Activated CD4-positive, alpha-beta T cell treated with anti-CD3 and anti-CD28 coated beads for 4 hours (primary cell): ENCODE measurements around the gene UBE2F.
"Not testable (repeated sequence)": the region's sequence is repeated elsewhere in the genome, so short reads cannot be mapped to it uniquely, and the experiment has no call there.

Experiments
- DNase-seq, 2 donors: peaks; one replicate each; pipeline ENCODE4 v3.0.0-alpha.2; 2020

The UBE2F gene

DNA sequence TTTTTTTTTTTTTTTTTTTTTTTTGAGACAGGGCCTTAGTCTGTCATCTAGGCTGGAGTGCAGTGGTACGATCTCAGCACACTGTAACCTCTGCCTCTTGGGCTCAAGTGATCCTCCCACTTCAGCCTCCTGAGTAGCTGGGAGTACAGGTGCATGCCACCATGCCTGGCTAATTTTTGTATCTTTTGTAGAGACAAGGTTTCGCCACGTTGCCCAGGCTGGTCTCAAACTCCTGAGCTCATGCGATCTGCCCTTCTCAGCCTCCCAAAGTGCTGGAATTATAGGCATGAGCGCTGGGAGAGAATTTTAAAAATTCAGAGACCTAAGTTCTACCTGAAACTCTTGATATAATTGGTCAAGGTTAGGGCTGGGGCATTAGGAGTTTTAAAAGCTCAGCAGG is 14.8 kb downstream of the UBE2F start:
- not testable (repeated sequence) for DNase-seq

DNA sequence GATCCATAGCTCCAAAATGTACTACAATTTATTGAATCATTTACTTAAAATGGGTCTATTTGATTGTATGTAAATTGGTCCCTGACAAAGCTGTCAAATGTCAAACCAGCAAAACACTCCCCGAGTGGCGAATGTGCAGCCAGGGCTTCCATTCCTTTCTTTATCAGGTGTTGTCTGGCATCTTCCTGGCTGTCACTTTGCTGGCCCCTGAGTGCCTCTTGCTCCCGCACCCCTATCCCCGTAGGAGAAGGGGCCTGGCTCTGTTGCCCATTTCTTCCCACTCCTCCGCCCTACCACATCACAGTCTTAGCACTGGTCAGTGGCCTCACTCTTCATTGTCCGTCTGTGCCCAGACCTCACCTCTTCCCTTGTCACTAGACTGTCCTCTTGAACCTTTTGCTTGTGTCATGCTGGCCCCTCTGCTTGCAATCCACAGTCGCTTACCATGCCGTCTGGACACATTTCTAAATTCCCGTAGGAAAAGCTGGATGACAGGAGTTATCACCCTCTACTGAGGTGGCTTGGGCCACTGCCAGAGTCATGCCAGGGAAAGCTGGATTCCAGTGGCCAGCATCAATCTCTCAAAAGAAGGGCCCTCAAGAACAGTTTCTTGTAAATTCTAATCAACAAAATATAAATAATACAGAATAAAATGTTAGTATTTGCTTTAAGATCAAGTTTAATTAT is 15.4 kb downstream of the UBE2F start:
- no peak for DNase-seq

- no peak for DNase-seq
These were observed 17.1 kb downstream of the UBE2F start for GRCh38 chr2:237983922-237984321.

- DNase-seq, result no peak
These were observed 20.5 kb downstream of the UBE2F start for GRCh38 chr2:237987268-237987667.

- no peak for DNase-seq
These were observed 26.9 kb downstream of the UBE2F start for GRCh38 chr2:237993701-237994100.

DNA sequence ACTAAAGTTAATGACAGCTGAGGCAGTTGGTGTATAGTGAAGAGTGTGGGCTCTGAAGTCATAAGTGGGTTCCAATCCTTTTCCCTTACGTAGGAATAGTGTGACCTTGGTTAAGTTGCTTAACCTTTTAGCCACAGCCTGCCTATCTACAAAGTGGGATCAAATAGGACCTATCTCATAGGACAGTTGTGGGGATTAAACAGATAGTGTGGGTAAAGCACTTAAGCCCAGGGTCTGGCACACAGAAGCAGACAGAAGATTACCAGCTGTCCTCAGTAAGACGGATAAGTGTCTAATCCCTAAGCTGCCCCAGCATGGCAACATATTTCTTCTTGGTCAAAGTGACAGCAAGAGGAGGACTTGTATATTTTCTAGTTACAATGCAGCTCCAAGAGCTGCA is 28.2 kb downstream of the UBE2F start:
- DNase-seq, result no peak

GRCh38 chr2:237996021-237996593 is 29.3 kb downstream of the UBE2F start:
- no peak for DNase-seq

DNA sequence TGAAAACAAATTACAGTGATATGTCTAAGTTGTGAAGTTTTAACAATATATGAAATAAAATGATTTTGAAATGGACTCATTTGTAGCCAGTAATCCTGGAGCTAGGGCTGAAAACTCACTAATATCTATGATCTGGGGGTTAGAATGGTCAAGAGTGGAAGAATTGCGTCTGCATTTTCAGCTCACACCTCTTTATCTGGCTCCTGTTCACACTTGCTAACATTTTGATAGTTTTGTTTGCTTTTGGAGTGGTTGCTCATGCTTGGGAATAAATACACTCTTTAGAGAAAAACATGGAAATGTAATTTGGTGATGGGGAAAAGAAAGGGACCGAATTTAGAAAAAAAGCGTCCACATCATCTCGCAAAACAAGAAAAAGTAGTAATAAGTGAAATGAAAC is 30.7 kb downstream of the UBE2F start:
- DNase-seq, result no peak

GRCh38 chr2:237998530-237998929 is 31.7 kb downstream of the UBE2F start:
- DNase-seq, result peak; percentile 13 to 38

GRCh38 chr2:238003234-238004031 is 36.6 kb downstream of the UBE2F start:
- peak; percentile 14 to 15 for DNase-seq

DNA sequence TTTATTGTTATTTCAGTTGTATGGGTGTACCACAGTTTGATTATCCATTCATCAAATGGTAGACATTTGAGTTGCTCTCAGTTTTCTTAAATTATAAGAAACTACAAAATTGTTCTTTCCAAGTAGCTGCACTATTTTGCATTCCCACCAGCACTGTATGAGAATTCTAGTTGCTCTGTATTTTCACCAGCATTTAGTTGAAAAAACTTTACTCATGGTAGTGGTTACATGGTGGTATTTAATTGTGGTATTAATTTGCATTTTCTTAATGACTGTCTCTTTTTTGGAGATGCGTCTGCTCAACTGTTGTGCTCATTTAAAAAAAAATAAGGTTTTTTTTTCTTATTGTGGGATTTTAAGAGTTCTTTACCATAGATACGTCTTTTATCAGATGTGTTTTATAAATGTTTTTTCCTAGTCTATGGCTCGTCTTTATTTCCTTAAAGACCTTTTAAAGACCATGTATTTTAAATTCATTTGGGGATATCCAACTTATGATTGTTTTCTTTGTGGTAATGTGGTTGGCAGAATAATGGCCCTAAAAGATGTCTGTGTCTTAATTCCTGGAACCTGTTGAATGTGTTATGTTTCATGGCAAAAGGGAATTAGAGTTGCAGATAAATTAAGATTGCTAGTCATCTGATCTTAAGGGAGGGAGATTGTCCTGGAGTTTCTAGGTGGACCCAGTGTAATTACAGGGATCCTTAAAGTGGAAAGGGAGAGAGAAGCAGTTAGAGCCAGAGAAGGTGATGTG is 37.4 kb downstream of the UBE2F start:
- no peak for DNase-seq

DNA sequence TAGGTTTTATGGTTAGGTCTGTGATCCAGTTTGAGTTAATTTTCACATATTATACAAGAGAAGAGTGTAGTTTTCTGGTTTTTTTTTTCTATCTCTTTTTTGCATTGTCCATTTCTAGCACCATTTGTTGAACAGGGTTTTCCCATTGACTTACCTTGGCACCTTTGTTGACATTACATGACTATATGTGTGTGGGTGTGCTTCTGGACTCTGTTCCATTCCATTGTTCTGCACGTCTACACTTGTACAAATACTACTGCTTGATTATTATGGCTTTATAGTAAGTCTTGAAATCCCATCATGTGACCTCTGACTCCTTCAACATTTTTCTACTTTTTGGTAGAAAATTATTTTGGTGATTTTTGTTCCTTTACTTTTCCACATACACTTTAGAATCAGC is 38.7 kb downstream of the UBE2F start:
- DNase-seq, result no peak

DNA sequence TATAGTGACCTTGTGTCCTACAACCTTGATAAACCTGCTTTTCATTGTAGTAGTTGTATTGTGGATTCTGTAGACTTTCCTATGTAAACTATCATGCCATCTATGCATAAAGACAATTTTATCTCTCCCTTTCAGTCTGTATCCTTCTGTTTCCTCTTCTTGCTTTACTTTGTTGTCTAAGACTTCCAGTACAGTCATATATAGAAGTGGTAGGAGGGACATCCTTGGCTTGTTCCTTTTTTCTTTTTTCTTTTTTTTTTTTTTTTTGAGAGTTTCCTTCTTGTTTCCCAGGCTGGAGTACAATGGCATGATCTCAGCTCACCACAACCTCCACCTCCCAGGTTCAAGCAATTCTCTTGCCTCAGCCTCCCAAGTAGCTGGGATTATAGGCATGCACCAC is 39.7 kb downstream of the UBE2F start:
- no peak for DNase-seq

DNA sequence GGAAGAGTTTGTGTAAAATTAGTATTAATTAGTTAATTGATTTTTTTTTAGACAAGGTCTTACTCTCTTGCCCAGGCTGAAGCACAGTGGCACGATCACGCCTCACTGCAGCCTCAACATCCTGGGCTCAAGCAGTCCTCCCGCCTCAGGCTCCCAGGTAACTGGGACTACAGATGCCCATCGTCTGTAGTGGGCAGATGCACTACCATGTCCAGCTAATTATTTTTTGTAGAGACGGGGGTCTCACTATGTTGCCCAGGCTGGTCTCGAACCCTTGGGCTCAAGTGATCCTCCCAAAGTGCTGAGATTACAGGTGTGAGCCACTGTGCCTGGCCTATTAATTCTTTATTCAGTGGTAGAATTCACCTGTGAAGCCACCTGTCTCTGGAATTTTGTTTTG is 41.1 kb downstream of the UBE2F start:
- no peak for DNase-seq

DNA sequence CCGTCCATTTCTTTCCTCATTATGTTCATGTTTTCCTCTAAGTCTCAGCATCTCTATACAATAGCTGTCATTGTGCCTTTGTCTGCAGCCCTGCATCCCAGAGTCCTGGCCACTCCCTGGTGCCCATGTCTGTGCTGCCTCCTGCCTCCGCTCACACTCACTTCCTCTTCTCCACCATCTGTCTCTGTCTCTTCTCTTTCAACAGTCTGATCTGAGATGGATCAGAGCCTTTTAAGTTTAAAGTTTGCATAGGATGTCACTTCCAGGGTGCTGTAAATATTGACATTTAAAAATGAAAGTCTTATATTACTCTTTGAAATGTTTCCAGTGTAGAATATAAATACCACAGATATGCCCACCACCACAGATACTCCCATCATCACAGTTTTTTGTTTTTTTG is 42.7 kb downstream of the UBE2F start:
- DNase-seq, result no peak

- no peak for DNase-seq
These were observed 43.8 kb downstream of the UBE2F start for GRCh38 chr2:238010572-238010971.

GRCh38 chr2:238013806-238014205 is 47.0 kb downstream of the UBE2F start:
- DNase-seq, result no peak

GRCh38 chr2:238015705-238016104 is 48.9 kb downstream of the UBE2F start:
- DNase-seq, result no peak

- DNase-seq, result no peak
These were observed 49.7 kb downstream of the UBE2F start for GRCh38 chr2:238016526-238016925.

- no peak for DNase-seq
These were observed 53.1 kb downstream of the UBE2F start for GRCh38 chr2:238019962-238020361.

GRCh38 chr2:238020816-238021215 is 54.0 kb downstream of the UBE2F start:
- no peak for DNase-seq

DNA sequence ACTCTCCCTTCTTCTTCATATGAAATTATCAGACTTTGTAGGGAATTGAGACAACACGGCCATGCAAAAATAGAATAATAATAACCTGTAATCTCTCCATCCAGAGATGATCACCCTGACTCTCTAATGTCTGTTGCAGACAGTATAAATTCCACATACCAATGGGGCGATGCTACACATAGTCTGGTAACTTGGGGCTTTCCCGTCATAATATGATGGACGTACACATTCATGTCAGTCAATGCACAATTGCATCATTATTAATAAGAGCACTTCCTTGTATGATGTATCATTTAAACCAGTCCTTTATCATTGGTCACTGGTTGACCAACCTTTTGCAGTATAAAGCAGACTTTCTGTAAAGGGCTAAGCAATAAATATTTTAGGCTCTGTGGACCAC is 54.5 kb downstream of the UBE2F start:
- no peak for DNase-seq

- no peak for DNase-seq
These were observed 55.9 kb downstream of the UBE2F start for GRCh38 chr2:238022594-238023157.
